Astrocyte (in vitro differentiated cells and primary cell): ENCODE measurements around the gene PASD1. TPM values are rescaled to one million over a fixed set of nuclear protein-coding genes. Genes with fewer than 3 reads are reported as not detected.

Source experiments
- DNase-seq: peaks from one replicate; pipeline ENCODE4 v3.0.0-alpha.2; 2010; ENCODE audit warnings: low read depth
- FAIRE-seq: peaks from 2 replicates; lab custom pipeline; 2011; peaks lifted over from hg19 to GRCh38; lab: Jason Lieb, UNC
- H2AFZ ChIP-seq: 2 replicates; pipeline ENCODE4 v1.6.0; 2012; ENCODE audit warnings: low read depth, low read length, inconsistent platforms
- H3K27ac ChIP-seq: 2 replicates; pipeline ENCODE4 v1.5.1; 2011; ENCODE audit warnings: low read depth, low read length, inconsistent platforms
- H3K27me3 ChIP-seq: 2 replicates; pipeline ENCODE4 v1.6.0; 2011; ENCODE audit warnings: low read length, inconsistent platforms; ENCODE audit not compliant: insufficient read depth
- H3K36me3 ChIP-seq: 2 replicates; pipeline ENCODE4 v1.5.1; 2011; ENCODE audit warnings: low read length, inconsistent platforms; ENCODE audit not compliant: insufficient read depth
- H3K4me1 ChIP-seq: 2 replicates; pipeline ENCODE4 v1.5.1; 2011; ENCODE audit warnings: low read length, inconsistent platforms; ENCODE audit not compliant: insufficient read depth
- H3K4me2 ChIP-seq: 2 replicates; pipeline ENCODE4 v1.6.0; 2012; ENCODE audit warnings: low read length, inconsistent platforms
- H3K4me3 ChIP-seq: 2 replicates; pipeline ENCODE4 v1.5.1; 2011; ENCODE audit warnings: low read depth, mild to moderate bottlenecking, low read length, inconsistent platforms; ENCODE audit not compliant: insufficient read depth
- H3K79me2 ChIP-seq: 2 replicates; pipeline ENCODE4 v1.6.0; 2012; ENCODE audit warnings: mild to moderate bottlenecking, low read length, inconsistent platforms; ENCODE audit not compliant: insufficient read depth
- H3K9ac ChIP-seq: 2 replicates; pipeline ENCODE4 v1.6.0; 2012; ENCODE audit warnings: mild to moderate bottlenecking, low read length, inconsistent platforms
- H3K9me3 ChIP-seq: 2 replicates; pipeline ENCODE4 v1.5.1; 2012; ENCODE audit warnings: low read depth, mild to moderate bottlenecking, low read length, inconsistent platforms; ENCODE audit not compliant: insufficient read depth
- H4K20me1 ChIP-seq: 2 replicates; pipeline ENCODE4 v1.6.0; 2012; ENCODE audit warnings: low read length, inconsistent platforms; ENCODE audit not compliant: insufficient read depth
- H3K27ac Mint-ChIP-seq: one replicate; pipeline ENCODE4 v1.8.0; 2021; ENCODE audit warnings: mild to moderate bottlenecking, mixed read lengths; ENCODE audit not compliant: unreplicated experiment
- H3K27me3 Mint-ChIP-seq: one replicate; pipeline ENCODE4 v1.8.0; 2021; ENCODE audit warnings: low read depth, mixed read lengths; ENCODE audit not compliant: unreplicated experiment
- H3K36me3 Mint-ChIP-seq: one replicate; pipeline ENCODE4 v1.8.0; 2021; ENCODE audit warnings: low read depth, mixed read lengths; ENCODE audit not compliant: unreplicated experiment
- H3K4me1 Mint-ChIP-seq: one replicate; pipeline ENCODE4 v1.8.0; 2021; ENCODE audit warnings: low read depth, mixed read lengths; ENCODE audit not compliant: unreplicated experiment
- H3K4me3 Mint-ChIP-seq: one replicate; pipeline ENCODE4 v1.8.0; 2021; ENCODE audit warnings: mild to moderate bottlenecking, moderate library complexity, mixed read lengths; ENCODE audit not compliant: unreplicated experiment
- H3K9me3 Mint-ChIP-seq: one replicate; pipeline ENCODE4 v1.8.0; 2021; ENCODE audit warnings: mild to moderate bottlenecking, mixed read lengths; ENCODE audit not compliant: unreplicated experiment
- EZH2 ChIP-seq: IDR thresholded peaks from 2 replicates; pipeline ENCODE4 v1.6.1; 2012; ENCODE audit warnings: mild to moderate bottlenecking, low read length, inconsistent platforms; ENCODE audit not compliant: insufficient read depth
- total RNA-seq: library from RNA; stranded (reverse); gene quantifications from 2 replicates; pipeline ENCODE4 v1.2.1, GENCODE V29; 2021
- TF ChIP-seq, protein P1 (sequence below): IDR thresholded peaks from 2 replicates; pipeline ENCODE4 v1.5.1; 2011; ENCODE audit warnings: low read depth, mild to moderate bottlenecking, inconsistent platforms, low read length, moderate library complexity; ENCODE audit not compliant: insufficient read depth

The PASD1 gene
- total RNA-seq, 1 donor from 2014 or later: not detected

DNA sequence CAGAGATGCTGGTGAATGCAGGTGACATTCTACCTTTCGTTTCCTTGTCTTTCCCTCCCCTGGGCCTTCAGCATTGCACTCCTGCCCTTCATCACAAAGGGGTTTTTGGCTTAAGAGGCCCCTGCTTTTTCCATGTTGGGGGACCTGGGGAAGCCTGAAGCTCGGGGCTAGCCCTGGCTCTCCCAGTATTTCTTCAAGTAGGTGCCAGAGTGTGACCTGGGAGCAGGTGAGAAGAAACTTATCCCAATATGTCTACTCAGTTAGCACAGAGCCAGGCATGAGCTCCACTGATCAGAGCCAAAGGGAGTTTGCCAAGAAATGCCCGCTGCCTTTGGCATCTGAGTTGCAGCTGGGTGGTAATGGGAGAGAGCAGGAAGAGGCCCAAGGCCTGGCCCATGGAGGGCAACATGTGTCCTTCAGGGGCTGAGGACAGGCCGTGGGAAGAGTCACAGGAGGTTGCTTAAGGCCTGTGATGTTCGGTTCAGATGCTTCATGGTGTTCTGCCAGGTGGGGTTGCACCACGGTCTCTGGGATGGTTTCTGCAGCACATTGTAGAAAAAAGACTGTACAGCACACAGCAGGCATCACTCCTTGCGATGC lies 139.4 kb downstream of the PASD1 start:
- DNase-seq (no peak), FAIRE-seq (no peak)
- H3K36me3 Mint-ChIP-seq: no peaks in the 10 kb centered on the region
- Histone ChIP-seq H3K36me3 (no peaks in the 10 kb centered on the region), H3K27me3 (no peaks in the 10 kb centered on the region), H3K9me3 (no peaks in the 10 kb centered on the region), H3K27ac (no peak overlapping the region), H3K9ac (no peak overlapping the region), H3K79me2 (no peaks in the 10 kb centered on the region), H3K4me3 (no peak overlapping the region), H3K4me1 (no peaks in the 10 kb centered on the region), H3K4me2 (no peak overlapping the region), H4K20me1 (no peaks in the 10 kb centered on the region), H2AFZ (no peak overlapping the region)
- H3K9me3 Mint-ChIP-seq: no peaks in the 10 kb centered on the region
- peaks cover 15% of the 10 kb centered on the region for H3K4me1 Mint-ChIP-seq
- H3K27ac Mint-ChIP-seq: no peak overlapping the region
- no peak overlapping the region for H3K4me3 Mint-ChIP-seq
- peaks cover 5% of the 10 kb centered on the region for H3K27me3 Mint-ChIP-seq
- TF ChIP-seq, protein P1, sequence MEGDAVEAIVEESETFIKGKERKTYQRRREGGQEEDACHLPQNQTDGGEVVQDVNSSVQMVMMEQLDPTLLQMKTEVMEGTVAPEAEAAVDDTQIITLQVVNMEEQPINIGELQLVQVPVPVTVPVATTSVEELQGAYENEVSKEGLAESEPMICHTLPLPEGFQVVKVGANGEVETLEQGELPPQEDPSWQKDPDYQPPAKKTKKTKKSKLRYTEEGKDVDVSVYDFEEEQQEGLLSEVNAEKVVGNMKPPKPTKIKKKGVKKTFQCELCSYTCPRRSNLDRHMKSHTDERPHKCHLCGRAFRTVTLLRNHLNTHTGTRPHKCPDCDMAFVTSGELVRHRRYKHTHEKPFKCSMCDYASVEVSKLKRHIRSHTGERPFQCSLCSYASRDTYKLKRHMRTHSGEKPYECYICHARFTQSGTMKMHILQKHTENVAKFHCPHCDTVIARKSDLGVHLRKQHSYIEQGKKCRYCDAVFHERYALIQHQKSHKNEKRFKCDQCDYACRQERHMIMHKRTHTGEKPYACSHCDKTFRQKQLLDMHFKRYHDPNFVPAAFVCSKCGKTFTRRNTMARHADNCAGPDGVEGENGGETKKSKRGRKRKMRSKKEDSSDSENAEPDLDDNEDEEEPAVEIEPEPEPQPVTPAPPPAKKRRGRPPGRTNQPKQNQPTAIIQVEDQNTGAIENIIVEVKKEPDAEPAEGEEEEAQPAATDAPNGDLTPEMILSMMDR: no peak
- TF ChIP-seq EZH2: no peak

DNA sequence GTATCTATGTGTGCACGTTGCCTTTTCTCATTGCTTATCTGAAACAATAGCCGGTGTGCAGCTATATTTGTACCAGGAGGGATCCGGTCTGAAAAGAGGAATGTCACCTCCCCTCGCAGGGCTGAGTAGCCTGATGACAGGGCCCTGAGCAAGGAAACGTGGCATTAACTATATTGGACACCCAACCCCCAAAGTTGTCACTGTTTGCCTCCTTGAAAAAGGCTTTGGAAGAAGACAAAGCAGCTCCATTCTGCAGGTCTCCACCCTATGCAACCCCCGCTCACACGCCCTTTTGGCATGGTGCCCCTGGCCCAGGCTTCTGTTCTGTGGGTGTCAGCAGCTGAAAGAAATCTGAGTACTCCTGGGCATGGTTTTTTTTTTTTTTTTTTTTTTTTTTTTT lies 140.0 kb downstream of the PASD1 start:
- Histone ChIP-seq H4K20me1 (no peaks in the 10 kb centered on the region), H3K9me3 (no peaks in the 10 kb centered on the region), H3K4me3 (no peak overlapping the region), H3K4me2 (no peak overlapping the region), H3K27me3 (no peaks in the 10 kb centered on the region), H3K79me2 (no peaks in the 10 kb centered on the region), H3K9ac (no peak overlapping the region), H3K4me1 (no peaks in the 10 kb centered on the region), H2AFZ (no peak overlapping the region), H3K27ac (no peak overlapping the region), H3K36me3 (no peaks in the 10 kb centered on the region)
- Mint-ChIP-seq H3K4me3 (no peak overlapping the region), H3K36me3 (no peaks in the 10 kb centered on the region), H3K4me1 (peaks cover 15% of the 10 kb centered on the region), H3K27ac (no peak overlapping the region), H3K9me3 (no peaks in the 10 kb centered on the region), H3K27me3 (peaks cover 5% of the 10 kb centered on the region)
- FAIRE-seq: no peak
- DNase-seq: peak; percentile 21
- TF ChIP-seq EZH2: no peak
- TF ChIP-seq, protein P1: no peak

DNA sequence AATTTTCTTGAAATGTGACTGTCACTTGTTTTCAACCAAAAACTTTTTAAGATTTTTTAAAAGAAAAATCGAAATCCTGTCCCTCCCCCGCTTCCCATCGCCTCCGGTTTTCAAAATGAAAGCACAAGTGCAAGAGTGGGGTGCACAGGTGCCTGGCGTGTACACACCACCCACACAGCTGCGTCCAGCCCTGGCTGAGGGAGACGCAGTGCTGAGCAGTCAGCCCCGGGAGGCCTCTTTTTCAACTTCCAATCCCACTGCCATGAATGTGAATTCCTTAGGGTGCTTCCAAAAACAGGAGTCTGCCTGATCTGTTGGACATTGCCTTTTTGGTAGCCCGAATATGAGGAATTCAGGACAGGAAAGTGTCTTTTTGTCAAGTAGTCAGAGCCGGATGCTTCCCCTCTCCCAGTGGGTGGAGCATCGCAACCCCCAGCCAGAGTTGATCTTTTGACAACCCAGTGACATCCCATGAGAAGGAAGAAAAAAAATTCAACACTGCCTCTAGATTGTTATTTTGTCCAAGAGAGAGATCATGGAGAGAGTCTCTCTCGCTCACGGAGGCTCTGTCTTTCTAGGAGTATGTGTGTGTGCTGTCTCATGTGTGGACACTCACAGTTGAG lies 140.7 kb downstream of the PASD1 start:
- no peaks in the 10 kb centered on the region for H3K9me3 Mint-ChIP-seq
- no peak for TF ChIP-seq EZH2
- TF ChIP-seq, protein P1: no peak
- Histone ChIP-seq H3K4me2 (no peak overlapping the region), H2AFZ (no peak overlapping the region), H3K79me2 (no peaks in the 10 kb centered on the region), H3K27ac (no peak overlapping the region), H3K4me1 (no peaks in the 10 kb centered on the region), H3K9me3 (no peaks in the 10 kb centered on the region), H3K36me3 (no peaks in the 10 kb centered on the region), H3K4me3 (no peak overlapping the region), H3K9ac (no peak overlapping the region), H4K20me1 (no peaks in the 10 kb centered on the region), H3K27me3 (no peaks in the 10 kb centered on the region)
- FAIRE-seq (no peak), DNase-seq (no peak)
- H3K4me3 Mint-ChIP-seq: no peak overlapping the region
- H3K27me3 Mint-ChIP-seq: peaks cover 5% of the 10 kb centered on the region
- no peaks in the 10 kb centered on the region for H3K36me3 Mint-ChIP-seq
- H3K4me1 Mint-ChIP-seq: peaks cover 15% of the 10 kb centered on the region
- no peak overlapping the region for H3K27ac Mint-ChIP-seq
